Urothelium cell line (cell line): ENCODE results near the gene SMARCB1.
"Not testable (repeated sequence)": the region's sequence is repeated elsewhere in the genome, so short reads cannot be mapped to it uniquely, and the experiment has no call there.

Experiments used
- DNase-seq: peaks from one replicate; pipeline ENCODE4 v3.0.0; 2011; ENCODE audit warnings: low spot score, mixed read lengths
- FAIRE-seq: peaks from 2 replicates; lab custom pipeline; 2011; peaks lifted over from hg19 to GRCh38; lab: Jason Lieb, UNC

The SMARCB1 gene

GRCh38 chr22:23841736-23842445, 55.1 kb downstream of the SMARCB1 start:
- FAIRE-seq (no peak), DNase-seq (no peak)

GRCh38 chr22:23842599-23842998, 55.8 kb downstream of the SMARCB1 start:
- no peak for DNase-seq
- FAIRE-seq: no peak

DNA sequence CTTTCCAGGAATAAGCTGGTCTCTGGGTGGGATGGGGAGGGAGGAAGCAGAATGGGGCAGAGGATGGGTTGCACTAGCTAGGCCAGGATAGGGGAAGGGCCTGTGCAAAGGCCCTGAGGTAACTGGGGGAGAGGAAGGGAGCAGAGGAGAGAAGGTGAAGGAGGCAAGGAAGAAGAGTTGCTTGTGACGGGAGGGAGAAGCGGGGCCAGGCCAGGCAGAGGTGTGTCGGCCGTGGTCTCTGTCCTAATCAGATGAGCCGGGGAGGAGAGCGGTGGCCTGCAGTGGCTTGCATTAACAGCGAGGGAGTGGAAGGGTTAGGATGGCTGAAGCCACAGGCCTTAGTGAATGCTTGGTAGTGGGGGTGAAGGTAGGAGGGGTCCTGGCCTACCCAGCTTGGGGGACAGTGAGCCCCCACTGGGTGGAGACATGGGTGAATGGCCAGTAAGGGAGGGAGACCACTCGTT, 58.0 kb downstream of the SMARCB1 start:
- DNase-seq (no peak), FAIRE-seq (peak; percentile 68)

DNA sequence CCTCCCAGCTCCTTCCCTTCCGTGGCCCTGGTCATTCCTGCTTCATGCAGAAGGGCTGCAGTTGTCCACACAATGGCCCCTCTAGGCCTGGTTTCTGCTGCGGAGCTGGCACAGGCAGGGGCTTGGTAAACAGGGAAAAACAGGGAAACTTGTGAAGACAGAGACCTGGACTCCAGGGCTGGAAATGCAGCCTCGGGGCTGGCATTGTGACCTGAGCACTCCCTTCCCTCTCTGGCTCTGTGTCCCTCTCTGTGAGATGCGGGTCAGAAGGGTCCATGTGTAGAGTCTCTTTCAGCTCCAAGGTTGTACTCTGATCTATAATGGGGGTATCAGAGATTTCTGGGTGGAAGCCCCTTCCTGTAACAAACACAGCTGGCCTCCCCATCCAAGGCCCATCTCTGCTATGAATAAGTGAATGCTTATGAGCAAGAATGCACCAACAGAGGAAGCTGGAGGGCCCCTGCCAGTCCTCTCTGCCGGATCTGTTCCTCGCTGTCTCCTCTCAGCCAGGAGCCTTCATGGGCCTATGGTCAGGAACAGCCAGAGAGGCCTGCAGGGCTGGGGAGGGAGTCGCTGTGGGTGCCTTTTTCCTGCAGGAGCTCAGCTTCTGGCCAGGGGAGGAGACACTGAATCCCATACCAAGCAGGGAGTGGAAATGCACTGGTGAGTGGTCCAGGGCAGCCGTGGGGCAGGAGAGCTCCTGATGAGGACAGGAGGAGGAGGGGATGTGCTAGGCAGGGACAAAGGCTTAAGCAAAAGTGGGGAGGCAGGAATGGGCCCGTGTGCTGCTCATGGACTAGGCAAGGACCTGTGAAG, 58.7 kb downstream of the SMARCB1 start:
- FAIRE-seq (peak; percentile 37), DNase-seq (no peak)

DNA sequence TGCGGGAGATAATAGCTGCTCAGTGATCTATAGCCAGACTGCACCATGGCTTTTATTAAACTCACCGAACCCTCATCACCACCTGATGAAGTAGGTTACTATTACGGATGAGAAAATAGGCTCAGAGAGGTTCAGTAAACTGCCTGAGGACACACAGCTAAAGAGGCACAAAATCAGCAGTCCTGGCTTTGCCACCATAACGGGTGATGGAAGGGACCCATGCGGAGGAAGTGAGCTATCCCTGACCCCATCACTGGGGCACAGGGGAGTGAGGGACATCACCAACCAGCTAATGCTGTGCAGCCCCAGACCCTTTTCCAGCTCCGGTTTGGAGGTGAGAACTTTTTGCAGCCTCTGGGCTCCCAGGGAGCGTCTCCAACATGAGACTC, 59.3 kb downstream of the SMARCB1 start:
- FAIRE-seq: no peak

DNA sequence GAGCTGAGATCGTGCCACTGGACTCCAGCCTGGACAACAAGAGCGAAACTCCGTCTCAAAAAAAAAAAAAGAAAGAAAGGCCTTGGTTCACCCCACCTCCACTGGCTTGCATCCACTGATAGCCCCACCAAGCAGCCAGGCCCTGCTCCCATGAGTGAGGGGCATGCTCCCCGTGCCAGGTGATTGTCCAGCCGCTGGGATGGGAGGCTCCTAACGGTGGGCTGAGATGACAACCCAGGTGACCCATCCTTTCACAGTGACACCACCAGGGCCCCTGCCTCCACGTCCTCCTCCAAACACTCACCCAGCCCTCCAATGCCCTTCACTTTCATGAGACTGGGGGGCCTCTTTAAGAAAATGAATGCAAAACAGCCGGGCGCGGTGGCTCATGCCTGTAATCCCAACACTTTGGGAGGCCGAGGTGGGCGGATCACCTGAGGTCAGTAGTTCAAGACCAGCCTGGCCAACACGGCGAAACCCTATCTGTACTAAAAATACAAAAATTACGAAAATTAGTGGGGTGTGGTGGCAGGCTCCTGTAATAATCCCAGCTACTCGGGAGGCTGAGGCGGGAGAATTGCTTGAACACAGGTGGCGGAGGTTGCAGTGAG, 60.6 kb downstream of the SMARCB1 start:
- DNase-seq (no peak), FAIRE-seq (no peak)

More for the DNA sequence above, 59.3 kb downstream of the SMARCB1 start:
- DNase-seq: no peak

GRCh38 chr22:23847991-23848864, 61.5 kb downstream of the SMARCB1 start:
- peak; percentile 73 for FAIRE-seq
- DNase-seq: no peak

DNA sequence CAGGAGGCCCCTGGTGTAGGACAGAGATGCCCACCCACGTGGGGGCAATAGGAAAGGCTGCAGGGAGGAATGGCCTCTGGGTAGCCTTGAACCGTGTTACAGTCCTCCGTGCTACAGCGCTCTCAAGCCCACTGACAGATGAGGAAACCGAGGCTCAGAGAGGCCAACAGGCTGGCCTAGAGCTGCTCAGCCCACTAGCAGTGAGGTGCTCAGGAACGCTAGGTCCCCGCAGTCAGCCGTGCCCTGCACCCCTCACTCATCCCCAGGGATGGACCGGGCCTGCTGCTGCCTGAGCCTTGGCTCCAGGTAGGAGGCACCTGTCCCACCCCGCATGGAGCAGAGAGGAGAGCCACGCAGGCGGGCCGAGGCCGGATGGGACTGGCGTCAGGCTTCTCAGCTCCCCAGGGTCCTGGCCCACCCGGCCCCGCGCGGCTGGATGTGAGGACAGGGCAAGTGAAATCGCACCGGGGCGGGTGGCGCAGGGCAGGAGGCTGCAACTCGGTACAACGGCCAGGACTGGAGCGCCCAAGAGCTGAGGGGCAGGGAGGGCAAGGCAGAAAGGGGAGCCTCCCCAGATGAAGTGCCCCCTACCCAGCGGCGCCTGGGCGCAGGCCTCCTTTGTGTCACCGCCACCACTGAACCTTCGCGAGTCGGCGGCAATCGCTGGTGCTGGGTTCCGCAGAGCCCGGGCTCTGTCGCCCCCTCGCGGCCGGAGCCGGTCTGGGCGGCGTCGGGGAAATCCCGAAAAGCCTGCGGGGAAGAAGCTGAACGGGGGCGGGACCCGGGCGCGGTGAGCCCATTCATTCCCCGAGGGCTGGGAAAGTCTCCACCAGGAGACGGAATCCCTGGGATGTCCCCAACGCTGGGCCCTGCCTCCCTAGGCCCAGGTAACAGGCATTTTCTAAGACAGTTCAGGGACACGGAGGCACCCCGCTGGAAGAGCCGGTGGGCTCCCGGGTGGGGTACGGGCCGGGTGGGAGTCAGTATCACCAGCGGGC, 62.5 kb downstream of the SMARCB1 start:
- peak; percentile 74 for FAIRE-seq
- peak; percentile 98 for DNase-seq

DNA sequence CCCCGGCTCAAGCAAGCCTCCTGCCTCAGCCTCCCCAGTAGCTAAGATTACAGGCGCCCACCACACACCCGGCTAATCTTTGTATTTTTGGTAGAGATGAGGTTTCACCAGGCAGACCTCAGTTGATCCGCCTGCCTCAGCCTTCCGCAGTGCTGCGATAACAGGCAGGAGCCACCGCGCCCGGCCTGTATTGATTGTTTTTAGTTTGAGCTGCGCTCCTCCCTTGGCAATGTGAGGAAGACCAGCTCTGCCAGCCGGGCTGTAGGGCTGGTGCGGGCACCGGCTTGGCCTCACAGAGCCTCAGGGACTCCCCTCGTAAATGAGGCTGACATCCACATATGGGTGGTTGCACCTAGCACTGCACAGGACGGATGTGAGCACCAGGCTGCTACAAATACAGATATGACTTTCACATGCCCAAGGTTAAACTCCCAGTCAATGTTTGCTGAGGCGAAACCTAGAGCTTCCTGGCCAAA, 63.4 kb downstream of the SMARCB1 start:
- DNase-seq (no peak), FAIRE-seq (no peak)

DNA sequence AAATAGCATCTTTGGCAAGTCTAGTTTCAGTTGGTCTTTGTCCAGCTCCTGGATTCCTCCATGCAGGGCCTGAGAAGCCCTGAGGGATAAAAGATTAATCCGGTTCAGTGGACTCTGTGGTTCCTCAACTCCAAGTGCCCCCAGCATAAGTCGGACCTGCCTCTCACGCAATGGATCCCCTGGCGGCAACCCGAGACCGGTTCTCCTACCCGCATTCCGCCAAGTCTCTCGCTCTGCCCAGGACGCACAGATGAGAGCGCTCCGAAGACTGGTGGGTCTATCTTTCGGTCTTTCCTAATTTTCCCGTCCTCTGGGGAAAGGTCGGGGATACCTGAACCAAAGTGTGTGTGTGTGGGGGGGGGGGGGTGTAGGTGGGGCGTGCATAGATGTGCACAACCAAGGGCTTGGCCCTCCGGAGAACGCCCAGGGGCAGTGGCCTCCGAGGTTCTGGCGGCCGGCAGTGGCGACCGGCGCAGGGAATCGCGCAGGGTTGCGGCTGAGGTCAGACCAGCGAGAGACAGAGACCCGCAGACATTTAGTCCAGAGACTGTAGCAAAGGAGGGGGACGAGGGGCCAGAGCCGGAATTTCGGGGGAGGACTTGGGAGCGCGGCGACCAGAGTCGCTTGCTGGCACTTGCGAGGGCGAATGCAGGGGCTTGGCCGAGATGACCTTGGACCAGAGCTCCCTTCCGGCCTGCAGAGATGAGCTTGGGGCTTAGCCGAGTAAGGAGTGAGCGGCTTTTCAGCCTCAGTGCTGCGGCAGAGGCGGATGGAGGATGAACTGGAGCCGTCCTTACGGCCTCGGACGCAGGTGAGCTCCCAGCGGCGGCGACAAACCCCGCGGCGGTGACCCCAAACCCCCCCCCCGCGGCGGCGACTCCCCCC, 70.2 kb downstream of the SMARCB1 start:
- FAIRE-seq (no peak), DNase-seq (no peak)

- DNase-seq: peak; percentile 100
- peak; percentile 99 for FAIRE-seq
These were observed 71.1 kb downstream of the SMARCB1 start, which contains the start of gene SLC2A11 for GRCh38 chr22:23857606-23858483. TSS of gene SLC2A11 (plus strand) at chr22:23857875. CDS start at chr22:23858000, 125 bp downstream.

- DNase-seq (no peak), FAIRE-seq (no peak)
These were observed 71.7 kb downstream of the SMARCB1 start for GRCh38 chr22:23858484-23858815.

- FAIRE-seq: no peak
These were observed 72.4 kb downstream of the SMARCB1 start for GRCh38 chr22:23859201-23859600.

GRCh38 chr22:23860187-23860586, 73.4 kb downstream of the SMARCB1 start:
- FAIRE-seq, DNase-seq: not testable (repeated sequence)

More at GRCh38 chr22:23859201-23859600, 72.4 kb downstream of the SMARCB1 start:
- no peak for DNase-seq

- DNase-seq (peak; percentile 79), FAIRE-seq (peak; percentile 83)
These were observed 75.3 kb downstream of the SMARCB1 start for GRCh38 chr22:23862103-23862502.

DNA sequence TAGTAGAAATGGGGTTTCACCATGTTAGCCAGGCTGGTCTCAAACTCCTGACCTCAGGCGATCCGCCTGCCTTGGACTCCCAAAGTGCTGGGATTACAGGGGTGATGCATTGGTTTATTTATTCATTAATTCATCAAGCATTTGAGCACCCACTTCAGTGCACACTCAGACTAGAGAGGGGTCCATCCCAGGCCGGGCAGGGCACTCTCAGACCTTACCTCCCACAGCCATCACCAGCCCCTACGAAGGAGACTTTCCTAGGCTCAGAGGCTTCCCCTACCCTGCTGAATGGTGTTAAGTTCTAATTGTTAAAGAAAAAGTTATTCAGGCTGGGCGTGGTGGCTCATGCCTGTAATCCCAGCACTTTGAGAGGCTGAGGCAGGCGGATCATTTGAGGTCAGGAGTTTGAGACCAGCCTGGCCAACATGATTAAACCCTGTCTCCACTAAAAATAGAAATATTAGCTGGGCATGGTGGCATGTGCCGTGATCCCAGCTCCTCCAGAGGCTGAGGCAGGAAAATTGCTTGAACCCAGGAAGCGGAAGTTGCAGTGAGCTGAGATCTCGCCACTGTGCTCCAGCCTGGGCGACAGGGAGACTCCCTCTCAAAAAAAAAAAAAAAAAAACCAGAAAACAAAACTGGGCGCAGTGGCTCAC, 77.9 kb downstream of the SMARCB1 start:
- not testable (repeated sequence) for FAIRE-seq, DNase-seq

DNA sequence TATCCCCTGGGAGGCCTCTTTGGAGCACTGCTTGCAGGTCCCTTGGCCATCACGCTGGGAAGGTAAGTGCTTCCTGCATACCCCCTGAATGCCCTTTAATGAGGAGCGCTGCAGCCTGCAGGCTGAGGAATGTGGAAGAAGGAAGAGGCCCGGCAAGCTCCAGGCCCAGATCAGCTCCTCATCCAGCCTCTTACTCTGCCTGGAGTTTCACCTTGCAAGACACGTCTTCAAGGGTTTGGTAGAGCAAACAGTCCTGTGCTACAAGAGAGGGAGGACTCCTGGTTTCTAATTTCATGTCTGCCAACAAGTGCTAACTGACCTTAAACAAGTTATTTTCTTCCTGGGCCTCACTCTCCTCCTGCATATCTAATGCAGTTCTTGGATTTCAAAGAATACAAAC, 81.8 kb downstream of the SMARCB1 start:
- no peak for FAIRE-seq
- no peak for DNase-seq
